ENCODE results near the gene FHOD1. TPM values are rescaled to one million over a fixed set of nuclear protein-coding genes. Genes with fewer than 3 reads are reported as not detected.

FHOD1 gene
- total RNA-seq, 1 donor from 2014 or later = 28.7 TPM

DNA sequence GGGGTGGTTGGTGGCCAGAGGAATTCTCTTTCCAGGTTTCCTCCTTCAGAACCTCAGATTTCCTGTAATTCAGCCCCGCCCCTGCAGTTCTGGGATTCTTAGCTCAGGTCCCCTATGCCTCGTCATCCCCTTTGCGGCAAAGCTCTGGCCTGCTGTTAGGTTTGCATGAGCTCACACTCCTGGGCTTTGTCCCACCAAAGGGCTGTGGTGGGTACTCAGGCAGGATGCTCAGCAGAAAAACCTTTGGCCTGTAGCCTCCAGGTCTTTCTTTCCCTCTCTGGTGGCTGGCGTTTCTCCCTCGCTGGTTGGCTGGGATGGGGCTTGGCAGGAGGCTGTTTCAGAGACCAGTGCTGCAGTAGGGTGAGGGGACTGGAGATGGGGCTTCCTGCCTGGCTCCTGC lies 22.5 kb upstream of the FHOD1 start:
- no peaks in the 10 kb centered on the region for H3K36me3 Mint-ChIP-seq
- TF ChIP-seq, protein P1, sequence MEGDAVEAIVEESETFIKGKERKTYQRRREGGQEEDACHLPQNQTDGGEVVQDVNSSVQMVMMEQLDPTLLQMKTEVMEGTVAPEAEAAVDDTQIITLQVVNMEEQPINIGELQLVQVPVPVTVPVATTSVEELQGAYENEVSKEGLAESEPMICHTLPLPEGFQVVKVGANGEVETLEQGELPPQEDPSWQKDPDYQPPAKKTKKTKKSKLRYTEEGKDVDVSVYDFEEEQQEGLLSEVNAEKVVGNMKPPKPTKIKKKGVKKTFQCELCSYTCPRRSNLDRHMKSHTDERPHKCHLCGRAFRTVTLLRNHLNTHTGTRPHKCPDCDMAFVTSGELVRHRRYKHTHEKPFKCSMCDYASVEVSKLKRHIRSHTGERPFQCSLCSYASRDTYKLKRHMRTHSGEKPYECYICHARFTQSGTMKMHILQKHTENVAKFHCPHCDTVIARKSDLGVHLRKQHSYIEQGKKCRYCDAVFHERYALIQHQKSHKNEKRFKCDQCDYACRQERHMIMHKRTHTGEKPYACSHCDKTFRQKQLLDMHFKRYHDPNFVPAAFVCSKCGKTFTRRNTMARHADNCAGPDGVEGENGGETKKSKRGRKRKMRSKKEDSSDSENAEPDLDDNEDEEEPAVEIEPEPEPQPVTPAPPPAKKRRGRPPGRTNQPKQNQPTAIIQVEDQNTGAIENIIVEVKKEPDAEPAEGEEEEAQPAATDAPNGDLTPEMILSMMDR (IDR thresholded peaks at IDR 0.05; ENCODE audit: unreplicated experiment) = no peak
- no peaks in the 10 kb centered on the region for H3K9me3 Mint-ChIP-seq
- no peaks in the 10 kb centered on the region for H3K4me1 Mint-ChIP-seq
- no peak for DNase-seq (ENCODE audit: low spot score in 2 of 2, unreplicated experiment in 2 of 2)
- H3K4me3 Mint-ChIP-seq = no peak overlapping the region
- H3K27ac Mint-ChIP-seq = no peak overlapping the region
- peaks cover 15% of the 10 kb centered on the region for H3K27me3 Mint-ChIP-seq (ENCODE audit: low read depth)

DNA sequence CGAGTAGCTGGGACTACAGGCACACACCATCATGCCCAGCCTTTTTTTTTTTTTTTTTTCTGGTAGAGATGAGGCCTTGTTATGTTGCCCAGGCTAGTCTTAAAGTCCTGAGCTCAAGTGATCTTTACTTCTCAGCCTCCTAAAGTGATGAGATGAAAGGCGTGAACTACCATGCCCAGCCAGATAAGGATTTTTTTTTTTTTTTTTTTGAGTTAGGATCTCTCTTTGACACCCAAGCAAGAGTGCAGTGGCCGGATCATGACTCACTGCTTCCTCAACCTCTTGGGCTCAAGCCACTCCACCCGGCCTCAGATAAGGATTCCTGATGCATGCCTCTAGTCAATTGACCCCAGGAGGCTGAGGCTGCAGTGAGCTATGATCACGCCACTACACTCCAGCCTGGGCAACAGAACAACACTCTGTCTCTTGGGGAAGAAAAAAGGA lies 20.9 kb upstream of the FHOD1 start:
- Mint-ChIP-seq H3K4me3 (no peak overlapping the region), H3K4me1 (no peaks in the 10 kb centered on the region), H3K27me3 (ENCODE audit: low read depth) (peaks cover 28% of the 10 kb centered on the region), H3K36me3 (no peaks in the 10 kb centered on the region), H3K9me3 (no peaks in the 10 kb centered on the region), H3K27ac (no peak overlapping the region)
- DNase-seq (ENCODE audit: low spot score in 2 of 2, unreplicated experiment in 2 of 2) = no peak
- TF ChIP-seq, protein P1 (IDR thresholded peaks at IDR 0.05; ENCODE audit: unreplicated experiment) = no peak

DNA sequence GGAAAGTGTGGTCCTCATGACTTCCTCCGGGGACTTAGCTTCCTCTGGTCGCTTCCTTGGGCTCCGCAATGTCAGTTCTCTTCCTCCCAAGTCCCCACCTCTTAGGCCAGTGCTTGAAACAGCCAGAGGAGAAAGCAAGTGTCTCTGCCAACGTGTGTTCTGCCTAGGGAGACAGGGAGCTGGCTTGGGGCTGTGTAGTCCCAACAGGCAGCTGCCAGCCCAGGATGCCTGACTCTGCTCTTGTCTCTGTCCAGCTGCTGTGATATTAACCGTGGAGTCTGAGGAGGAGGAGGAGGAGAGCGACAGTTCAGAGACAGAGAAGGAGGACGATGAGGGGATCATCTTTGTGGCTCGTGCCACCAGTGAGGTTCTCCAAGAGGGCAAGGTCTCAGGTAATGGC lies 18.6 kb upstream of the FHOD1 start:
- no peak overlapping the region for H3K27ac Mint-ChIP-seq
- DNase-seq (ENCODE audit: low spot score in 2 of 2, unreplicated experiment in 2 of 2) = no peak
- H3K9me3 Mint-ChIP-seq = peaks cover 3% of the 10 kb centered on the region
- peaks cover 44% of the 10 kb centered on the region for H3K27me3 Mint-ChIP-seq (ENCODE audit: low read depth)
- TF ChIP-seq, protein P1 (IDR thresholded peaks at IDR 0.05; ENCODE audit: unreplicated experiment) = no peak
- no peaks in the 10 kb centered on the region for H3K4me1 Mint-ChIP-seq
- no peak overlapping the region for H3K4me3 Mint-ChIP-seq
- no peaks in the 10 kb centered on the region for H3K36me3 Mint-ChIP-seq

DNA sequence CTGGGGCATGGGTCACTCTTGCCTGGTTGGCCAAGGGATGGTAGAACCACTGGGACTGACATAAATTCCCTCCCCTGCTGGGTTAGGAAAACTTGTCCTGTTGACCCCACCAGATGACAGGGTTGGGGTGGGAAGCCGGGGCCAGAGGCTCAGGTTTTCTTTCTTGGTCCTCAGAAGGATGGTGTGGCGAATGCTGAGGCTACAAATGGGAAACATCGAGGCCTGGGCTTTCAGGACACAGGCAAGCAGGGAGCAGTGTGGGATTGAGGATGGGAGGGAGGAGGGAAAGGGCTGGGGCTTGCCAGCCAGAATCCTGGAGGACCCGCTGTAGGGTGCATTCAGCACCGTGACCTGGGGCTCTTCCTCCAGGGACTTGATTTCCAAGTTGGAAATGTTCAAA lies 17.6 kb upstream of the FHOD1 start:
- no peak for DNase-seq (ENCODE audit: low spot score in 2 of 2, unreplicated experiment in 2 of 2)
- Mint-ChIP-seq H3K9me3 (peaks cover 3% of the 10 kb centered on the region), H3K4me1 (no peaks in the 10 kb centered on the region), H3K4me3 (no peak overlapping the region), H3K27ac (no peak overlapping the region), H3K27me3 (ENCODE audit: low read depth) (peaks cover 44% of the 10 kb centered on the region), H3K36me3 (no peaks in the 10 kb centered on the region)
- TF ChIP-seq, protein P1 (IDR thresholded peaks at IDR 0.05; ENCODE audit: unreplicated experiment) = no peak

DNA sequence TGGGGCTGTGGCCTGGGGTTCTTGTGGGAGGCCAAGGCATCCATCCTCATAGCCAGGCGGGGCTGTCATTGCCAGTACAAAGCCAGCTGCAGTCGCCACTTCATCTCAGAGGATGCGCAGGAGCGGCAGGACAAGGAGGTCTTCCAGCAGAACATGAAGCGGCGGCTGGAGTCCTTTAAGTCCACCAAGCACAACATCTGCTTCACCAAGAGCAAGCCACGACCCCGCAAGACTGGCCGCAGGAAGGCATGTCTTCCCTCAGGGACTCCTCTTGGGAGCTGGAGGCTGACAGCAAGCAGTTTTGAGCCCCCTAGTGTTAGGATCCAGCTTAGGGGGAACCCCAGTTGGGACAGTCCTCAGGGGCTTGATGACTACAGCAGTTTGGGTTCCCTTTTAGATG lies 17.0 kb upstream of the FHOD1 start:
- Mint-ChIP-seq H3K4me3 (no peak overlapping the region), H3K27me3 (ENCODE audit: low read depth) (peaks cover 44% of the 10 kb centered on the region), H3K36me3 (no peaks in the 10 kb centered on the region), H3K9me3 (peaks cover 3% of the 10 kb centered on the region), H3K4me1 (no peaks in the 10 kb centered on the region), H3K27ac (no peak overlapping the region)
- TF ChIP-seq, protein P1 (IDR thresholded peaks at IDR 0.05; ENCODE audit: unreplicated experiment) = no peak
- no peak for DNase-seq (ENCODE audit: low spot score in 2 of 2, unreplicated experiment in 2 of 2)

DNA sequence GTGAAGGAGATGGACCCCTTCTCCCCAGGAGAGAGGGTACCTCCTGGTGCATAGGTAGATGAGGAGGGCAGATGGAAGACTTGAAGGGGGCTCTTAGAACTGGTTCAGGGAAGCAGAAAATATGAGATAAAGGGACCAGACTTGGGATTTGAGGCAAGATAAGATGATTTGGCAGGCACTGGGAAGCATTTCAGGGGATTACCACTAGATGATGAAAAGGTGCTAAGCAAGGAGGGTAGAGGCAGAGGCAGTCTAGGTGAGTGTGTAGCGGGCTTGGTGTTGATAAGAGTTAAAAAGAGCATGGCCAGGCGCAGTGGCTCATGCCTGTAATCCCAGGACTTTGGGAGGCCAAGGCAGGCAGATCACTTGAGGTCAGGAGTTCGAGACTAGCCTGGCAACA lies 15.9 kb upstream of the FHOD1 start:
- Mint-ChIP-seq H3K27ac (no peak overlapping the region), H3K36me3 (no peaks in the 10 kb centered on the region), H3K4me1 (no peaks in the 10 kb centered on the region), H3K9me3 (peaks cover 3% of the 10 kb centered on the region), H3K27me3 (ENCODE audit: low read depth) (peaks cover 44% of the 10 kb centered on the region), H3K4me3 (no peak overlapping the region)
- TF ChIP-seq, protein P1 (IDR thresholded peaks at IDR 0.05; ENCODE audit: unreplicated experiment) = no peak
- DNase-seq (ENCODE audit: low spot score in 2 of 2, unreplicated experiment in 2 of 2) = no peak
